Anterior cingulate cortex (tissue), 58 donors: ENCODE data around the gene ANKRD65.
"Not testable (repeated sequence)": the region's sequence is repeated elsewhere in the genome, so short reads cannot be mapped to it uniquely, and the experiment has no call there.

Experiments
- DNase-seq, 58 donors: peaks; one replicate each; lab custom pipeline; 2025; lab: John Stamatoyannopoulos, UW

ANKRD65 gene

DNA sequence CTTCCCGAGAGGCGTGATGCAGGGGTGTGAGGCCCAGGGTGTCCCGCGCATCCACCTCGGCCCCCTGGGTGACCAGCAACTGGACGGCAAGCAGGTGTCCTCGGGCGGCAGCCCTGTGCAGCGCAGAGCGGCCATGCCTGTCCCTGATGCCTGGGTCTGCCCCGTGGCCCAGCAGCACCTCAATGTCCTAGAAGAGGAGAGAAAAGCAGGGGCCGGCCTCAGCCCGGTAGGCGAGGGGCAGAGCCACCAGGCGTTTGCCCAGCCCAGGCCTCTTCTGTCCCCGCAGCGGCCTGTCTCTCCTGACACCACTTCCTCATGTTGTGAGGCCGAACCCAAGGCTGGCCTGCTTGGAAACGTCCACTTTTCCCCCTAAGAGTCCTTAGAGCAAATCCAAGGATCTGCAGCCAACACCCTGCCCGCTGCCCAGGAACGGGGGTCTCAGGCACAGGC is 1.7 kb downstream of the ANKRD65 start:
- DNase-seq, result no peak

DNA sequence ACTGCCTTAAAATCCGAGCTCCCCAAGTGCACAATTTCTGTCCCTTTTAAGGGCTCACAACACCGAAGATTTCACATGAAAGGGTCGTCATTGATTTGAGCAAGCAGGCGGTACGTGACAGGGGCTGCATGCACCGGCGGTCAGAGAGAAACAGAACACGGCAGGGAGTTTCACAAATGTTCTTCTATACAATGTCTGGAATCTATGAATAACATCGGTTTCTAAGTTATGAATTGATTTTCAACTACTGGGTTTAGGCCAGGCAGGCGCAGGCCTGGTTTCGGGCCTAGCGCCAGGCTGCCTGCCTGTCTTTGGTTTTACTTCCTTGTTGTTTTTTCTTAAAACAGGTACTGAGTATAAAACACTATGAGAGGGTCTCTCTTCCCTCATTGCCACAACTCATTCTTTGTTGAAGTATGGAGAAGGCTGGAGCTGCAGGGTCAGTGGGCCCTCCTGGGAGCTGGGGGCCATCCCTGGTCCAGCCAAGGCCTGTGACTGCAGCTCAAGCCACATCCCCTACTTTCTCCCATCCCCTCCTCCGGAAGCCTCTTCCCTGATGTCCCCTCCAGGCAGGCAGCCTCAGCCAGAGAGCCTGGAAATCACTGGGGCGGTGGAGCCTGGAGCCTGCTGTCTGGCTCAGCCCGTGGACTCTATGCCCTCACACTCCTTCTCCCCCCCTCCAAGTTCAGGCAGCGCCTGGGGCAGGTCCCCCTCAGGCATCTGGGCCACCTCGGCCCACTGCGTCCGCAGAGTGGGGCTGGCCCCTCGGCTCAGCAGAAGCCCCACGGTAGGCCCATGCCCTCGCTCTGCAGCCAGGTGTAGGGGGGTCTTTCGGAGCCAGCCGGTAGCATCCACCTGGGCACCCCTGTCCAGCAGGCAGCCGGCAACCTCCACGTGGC is 2.4 kb downstream of the ANKRD65 start:
- no peak for DNase-seq

DNA sequence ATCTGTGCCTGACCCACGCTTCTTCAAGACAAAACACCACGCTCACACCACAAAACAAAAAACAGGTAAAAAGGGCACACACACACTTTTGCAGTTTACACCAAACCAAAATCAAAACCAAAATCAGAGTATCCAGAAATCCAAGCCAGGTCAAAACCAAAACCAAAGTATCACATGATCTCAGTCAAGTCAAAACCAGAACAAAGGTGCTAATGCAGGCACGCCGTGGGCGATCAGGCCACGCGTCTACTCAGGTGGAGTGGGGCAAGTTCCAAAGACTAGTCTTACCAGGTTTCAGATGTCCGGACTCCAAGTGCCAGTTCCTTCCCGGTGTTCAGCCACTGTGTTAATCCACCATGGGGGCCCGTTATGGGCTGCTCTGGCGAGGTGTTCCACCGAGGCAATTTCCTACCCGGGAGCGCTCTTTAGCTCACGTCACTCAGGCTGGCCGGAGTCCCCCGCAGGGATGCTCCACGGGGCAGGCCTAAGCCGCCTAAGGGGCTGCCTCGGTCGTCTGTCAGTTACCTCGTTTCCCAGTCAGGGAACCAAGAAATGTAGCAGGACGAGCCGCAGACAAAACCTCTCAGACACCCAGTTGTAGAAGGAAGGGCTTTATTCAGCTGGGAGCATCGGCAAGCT is 3.1 kb downstream of the ANKRD65 start:
- DNase-seq, result not testable (repeated sequence)

DNA sequence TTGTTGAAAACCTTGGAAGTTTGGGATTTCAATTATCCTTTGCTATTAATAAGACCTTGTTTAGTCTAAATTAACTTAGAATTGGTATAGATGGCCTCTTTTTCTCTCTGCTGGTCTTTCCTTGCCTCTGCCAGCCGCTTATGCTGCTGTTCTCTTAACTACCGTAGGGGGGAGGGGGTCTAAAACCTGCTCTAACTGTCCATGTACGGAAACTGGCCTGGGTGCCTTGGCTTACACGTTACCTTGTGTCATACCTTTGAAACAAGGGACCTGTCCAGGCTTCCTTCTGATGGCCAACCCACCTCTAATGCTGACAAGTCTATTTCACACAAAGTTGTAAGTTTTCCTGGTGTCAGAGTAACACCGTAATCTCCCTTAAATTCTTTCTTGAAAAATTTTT is 3.7 kb downstream of the ANKRD65 start:
- DNase-seq, result not testable (repeated sequence)

DNA sequence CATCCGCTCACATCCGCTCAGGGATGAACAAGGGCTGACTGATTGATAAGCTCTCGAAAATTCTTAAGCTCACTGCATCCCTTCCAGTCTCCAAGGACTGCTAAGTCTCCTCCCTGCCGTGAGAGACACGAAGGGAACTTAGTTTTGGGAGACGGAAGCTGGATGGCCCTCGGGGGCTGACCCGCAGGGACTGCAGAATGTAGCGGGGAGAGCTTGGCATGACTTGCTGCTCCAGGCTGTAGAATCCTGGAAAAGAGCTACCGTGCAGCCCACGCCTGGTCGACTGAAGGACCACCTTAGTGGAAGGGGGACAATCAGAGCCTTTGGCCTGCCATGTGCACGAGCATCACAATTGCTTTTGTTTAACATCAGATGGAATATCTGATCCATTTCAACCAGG is 5.3 kb downstream of the ANKRD65 start:
- no peak for DNase-seq

DNA sequence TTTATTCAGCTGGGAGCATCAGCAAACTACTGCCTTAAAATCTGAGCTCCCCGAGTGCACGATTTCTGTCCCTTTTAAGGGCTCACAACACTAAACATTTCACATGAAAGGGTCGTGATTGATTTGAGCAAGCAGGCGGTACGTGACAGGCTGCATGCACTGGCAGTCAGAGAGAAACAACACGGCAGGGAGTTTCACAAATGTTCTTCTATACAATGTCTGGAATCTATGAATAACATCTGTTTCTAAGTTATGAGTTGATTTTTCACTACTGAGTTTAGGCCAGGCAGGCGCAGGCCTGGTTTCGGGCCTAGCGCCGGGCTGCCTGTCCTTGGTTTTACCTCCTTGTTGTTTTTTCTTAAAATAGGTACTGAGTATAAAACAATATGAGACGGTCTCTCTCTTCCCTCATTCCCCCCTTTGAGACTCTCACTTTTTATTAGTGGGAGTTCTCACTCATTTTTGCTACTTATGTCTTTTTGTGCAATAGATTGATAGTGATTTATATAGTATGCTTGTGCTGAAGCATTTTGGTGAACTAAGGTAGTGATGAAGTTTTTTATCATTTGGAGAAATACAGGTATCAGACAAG is 8.7 kb downstream of the ANKRD65 start:
- not testable (repeated sequence) for DNase-seq

DNA sequence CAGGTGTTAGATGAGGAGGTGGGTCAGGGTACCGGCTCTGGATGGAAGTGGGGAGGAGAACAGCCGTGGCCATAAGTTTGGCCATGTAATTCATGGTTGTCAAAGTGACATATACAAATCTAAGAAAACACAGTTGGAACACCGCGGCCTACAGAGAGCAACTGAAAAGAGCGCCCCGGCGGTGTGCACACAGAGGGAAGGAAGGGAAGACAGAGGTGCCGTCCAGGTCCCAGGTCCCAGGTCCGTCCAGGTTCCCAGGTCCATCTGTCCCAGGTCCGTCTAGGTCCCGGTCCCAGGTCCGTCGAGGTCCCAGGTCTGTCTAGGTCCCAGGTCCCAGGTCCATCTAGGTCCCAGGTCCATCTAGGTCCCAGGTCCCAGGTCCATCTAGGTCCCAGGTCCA is 9.4 kb downstream of the ANKRD65 start:
- DNase-seq, result no peak

DNA sequence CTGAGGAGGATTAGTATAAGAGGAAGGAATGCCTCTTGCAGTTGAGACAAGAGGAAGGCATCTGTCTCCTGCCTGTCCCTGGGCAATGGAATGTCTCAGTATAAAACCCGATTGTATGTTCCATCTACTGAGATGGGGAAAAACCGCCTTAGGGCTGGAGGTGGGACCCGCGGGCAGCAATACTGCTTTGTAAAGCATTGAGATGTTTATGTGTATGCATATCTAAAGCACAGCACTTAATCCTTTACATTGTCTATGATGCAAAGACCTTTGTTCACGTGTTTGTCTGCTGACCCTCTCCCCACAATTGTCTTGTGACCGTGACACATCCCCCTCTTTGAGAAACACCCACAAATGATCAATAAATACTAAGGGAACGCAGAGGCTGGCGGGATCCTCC is 10.8 kb downstream of the ANKRD65 start:
- not testable (repeated sequence) for DNase-seq

DNA sequence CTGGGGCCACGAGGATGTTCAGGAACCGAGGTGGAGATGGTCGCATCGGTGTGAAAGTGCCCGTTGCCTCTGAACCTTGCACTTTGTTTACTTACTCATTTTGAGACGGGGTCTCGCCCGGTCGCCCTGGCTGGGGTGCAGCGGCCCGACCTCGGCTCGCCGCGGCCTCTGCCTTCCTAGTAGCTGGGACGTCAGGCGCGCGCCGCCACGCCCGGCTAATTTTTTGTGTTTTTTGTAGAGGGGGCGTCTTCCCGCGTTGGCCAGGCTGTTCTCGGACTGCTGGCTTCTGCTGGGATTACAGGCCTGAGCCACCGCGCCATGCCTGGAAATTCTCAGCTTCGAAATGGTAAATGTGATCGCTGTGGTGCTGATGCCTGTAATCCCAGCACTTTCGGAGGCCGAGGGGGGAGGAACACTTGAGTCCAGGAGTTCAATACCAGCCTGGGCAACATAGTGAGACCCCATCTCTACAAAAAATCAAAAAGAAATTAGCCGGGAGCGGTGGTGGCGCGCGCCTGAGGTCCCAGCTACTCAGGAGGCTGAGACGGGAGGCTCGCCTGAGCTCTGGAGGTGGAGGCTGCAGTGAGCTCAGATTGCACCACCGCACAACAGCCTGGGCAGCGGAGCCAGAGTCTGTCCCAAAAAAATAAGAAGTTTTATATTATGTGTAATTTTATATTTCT is 13.3 kb downstream of the ANKRD65 start:
- DNase-seq, result no peak

DNA sequence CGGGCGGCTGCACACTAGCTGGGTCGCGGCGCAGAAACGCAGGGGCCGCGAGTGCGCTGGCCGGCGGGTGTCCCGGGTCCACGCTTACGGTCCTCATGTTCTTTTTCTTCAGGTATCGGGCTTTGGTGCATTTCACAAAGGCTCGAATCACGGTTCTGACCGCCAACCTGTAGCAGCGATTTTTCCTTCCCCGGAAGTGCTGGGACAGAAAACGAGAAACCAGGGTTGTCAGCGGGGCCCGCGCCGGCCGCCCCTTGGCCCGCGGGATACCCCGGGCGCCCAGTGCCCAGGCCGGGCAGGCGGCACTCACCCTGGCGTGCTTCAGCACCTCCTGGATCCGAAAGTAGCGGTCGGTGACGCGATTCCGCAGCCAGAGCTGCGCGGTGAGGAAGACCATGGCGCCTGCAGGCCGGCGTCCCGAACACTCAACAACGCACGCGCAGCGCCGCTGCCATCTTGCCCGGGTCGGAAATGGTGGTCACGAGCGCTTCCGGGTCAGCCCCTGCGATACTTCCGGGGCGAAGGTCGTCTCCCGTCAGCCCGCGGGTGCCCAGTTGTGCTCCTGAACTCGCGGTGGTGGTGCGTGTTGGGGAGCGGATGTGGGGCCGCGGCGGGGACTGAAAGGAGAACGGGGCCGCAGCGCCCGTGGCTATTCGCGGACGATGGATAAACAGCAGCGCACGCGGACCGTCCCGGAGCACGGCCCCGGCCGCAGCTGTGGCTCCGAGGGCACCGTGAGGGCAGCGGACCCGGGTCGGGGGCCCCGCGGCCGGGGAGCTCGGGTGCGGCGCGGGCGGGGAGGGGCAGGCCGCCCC is 14.0 kb downstream of the ANKRD65 start, which contains the start of gene MRPL20:
MRPL20 (minus strand) TSS at position 473 of the 815 bp plus-strand sequence; CDS start at position 397, 76 bp downstream.
- DNase-seq, result peak; percentile 46 to 96 (median 90)

DNA sequence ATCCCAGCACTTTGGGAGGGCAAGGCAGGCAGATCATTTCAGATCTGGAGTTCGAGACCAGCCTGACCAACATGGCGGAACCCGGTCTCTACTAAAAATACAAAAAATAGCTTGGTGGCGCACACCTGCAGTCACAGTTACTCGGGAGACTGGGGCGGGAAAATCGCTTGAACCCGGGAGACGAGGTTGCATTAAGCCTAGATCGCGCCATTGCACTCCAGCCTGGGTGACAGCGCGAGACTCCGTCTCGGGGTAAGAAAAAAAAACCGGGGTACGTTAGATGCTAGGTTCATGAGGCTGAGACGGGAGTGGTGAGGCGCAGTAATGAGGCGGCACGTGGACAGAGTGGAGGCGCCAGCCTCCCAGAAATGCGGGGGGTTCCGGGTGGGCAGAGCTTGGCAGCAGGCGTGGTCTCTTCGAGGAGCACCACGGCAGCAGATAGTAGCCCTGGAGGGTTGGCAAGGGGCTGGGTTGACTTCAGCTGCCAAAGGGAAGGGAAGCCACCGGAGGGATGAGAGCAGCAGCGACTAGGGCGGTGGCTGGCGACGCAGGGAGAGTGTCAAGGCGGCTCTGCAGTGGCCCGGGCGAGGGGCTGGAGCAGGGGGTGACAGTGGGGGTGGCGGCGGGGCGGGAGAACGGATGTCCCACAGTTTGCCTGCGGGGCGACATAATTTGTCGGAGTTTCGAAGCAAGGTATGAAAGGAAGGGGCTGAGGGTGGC is 14.8 kb downstream of the ANKRD65 start:
- DNase-seq, result no peak

DNA sequence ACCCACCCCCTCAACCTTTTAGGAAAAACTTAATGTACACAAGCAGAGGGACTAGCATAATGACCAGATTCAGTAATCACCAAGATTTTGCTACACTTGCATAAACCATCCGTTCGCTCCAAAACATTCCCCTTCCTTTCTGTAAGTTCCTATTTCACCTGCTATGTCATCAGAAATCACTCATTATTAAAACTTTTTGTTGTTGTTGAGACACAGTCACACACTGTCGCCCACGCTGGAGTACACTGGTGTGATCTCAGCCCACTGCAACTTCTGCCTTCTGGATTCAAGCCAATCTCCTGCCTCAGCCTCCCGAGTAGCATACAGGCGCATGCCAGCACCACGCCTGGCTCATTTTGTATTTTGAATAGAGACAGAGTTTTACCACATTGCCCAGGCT is 17.4 kb downstream of the ANKRD65 start:
- DNase-seq, result no peak

DNA sequence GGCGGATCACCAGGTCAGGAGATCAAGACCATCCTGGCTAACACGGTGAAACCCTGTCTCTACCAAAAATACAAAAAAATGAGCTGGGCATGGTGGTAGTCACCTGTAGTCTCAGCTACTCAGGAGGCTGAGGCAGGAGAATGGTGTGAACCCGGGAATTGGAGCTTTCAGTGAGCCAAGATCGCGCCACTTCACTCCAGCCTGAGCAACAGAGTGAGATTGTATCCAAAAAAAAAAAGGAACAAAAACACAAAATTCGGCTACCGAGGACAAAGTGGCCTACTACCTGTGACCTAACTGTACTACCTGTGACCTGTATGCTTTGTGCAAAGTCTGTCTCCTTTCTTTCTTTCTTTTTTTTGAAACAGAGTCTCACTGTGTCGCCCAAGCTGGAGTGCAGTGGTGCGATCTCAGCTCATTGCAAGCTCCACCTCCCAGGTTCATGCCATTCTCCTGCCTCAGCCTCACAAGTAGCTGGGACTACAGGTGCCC is 18.1 kb downstream of the ANKRD65 start:
- DNase-seq, result not testable (repeated sequence)

DNA sequence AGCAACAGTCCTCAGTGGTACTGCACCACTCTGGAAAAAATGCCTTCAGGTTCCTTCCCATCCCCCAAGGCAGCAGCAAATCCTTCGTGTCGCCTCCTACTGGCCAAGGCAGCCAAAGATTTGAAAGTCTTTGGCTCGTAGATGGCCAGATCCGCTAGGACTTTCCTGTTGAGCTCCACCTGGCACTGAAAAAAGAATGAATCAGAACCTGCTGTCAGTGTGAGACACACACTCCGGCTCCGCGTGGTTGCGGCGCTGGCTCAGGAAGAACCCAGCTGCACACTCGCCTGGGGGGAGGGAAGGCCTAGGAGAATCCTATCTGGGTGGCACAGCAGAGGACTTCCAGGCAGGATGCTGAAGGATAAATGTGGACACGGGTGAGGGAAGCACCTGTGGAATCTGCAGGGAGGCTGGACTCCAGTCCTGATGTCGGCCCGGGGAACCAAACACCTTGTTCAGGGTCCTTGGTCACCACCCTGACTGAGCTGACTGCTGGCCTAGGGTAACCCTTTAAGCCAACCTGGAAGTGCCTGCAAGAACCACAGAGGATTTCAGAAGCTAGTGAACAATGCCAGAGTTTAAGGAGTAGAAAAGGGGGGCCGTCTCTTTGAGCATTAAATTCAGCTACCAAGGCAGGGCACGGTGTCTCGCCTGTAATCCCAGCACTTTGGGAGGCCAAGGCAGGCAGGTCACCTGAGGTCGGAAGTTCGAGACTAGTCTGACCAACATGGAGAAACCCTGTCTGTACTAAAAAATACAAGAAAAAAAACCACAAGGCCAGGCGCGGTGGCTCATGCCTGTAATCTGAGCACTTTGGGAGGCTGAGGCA is 18.8 kb downstream of the ANKRD65 start:
- DNase-seq, result peak in 2 of 58 donors; percentile 2 to 29

DNA sequence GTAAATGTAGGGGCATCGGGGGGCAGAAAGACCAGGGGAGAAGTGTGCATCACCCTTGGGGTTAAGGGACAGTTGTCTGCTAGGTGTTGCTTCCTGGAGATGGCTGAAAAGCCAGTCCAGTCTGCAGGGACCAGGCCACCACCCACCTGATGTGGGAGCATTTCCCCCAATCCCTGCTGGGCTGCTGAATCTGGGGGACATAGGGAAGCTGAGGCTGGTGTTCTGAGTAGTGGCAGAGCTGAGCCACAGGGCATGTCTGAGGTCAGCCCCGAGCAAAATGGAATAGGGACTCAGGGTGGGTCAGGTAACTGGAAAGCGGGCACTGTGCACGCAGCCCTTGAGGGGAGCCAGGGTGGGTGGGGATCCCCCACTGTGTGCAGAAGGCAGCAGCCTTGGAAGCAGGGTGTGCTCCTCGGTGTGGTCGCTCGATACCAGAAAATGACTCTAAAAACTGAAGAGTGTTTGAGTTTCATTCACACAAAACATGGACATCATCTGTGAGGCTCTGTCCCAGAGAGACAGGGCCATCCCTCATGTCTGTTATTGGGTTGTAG is 19.5 kb downstream of the ANKRD65 start:
- no peak for DNase-seq

DNA sequence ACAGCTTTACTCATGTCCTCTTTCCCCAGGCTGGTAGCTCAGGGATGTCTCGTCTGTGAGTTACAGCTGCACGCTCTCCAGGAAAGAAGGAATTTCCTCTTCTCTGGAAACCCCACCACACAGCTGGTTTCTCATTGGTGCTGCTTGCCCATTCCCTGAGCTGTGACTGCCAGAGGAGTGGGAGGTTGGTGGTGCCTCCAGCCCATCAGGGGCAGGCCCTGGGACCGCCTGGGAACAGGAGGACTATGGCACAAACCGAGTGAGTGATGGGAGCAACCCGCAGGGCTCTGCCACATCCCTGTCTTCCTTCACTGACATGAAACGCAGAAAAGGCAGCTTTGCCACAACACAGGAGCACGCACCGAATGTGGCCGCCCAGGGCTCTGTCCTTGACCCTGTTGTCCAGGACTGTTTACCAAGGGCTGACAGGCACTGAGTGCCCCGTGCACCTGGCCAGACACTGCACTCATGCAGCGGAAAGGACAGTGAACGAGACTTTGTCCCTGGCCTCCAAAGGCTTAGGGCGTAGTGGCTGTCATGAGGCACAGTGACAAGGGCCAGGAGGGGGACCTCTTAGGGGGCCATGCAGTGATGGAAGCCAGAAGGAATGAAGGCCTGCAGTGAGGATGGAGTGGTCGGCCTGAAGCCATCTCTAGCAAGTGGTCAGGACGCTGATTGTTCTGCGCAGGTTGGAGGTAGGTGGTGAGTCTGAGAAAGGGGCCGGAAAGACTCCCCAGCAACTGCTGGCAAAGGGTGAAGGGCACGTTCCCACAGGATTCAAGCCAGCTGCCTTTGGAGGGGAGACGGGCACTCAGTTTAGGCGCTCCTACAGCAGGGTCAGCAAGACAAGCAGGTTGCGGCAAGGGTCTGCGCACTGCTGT is 20.3 kb downstream of the ANKRD65 start:
- DNase-seq, result no peak
